ENCODE data around the gene ESPN. TPM values are rescaled to one million over a fixed set of nuclear protein-coding genes. Genes with fewer than 3 reads are reported as not detected.

ESPN gene
- total RNA-seq, 4 donors from 2014 or later: 0.47 to 0.92 (median 0.81) TPM; not detected in 1

GRCh38 chr1:6477039-6477820 is 52.7 kb downstream of the ESPN start:
- no peak overlapping the region for H3K27ac ChIP-seq
- H3K4me1 ChIP-seq: no peaks in the 10 kb centered on the region
- TF ChIP-seq POLR2A (IDR thresholded peaks at IDR 0.05): no peak
- TF ChIP-seq, protein P1, sequence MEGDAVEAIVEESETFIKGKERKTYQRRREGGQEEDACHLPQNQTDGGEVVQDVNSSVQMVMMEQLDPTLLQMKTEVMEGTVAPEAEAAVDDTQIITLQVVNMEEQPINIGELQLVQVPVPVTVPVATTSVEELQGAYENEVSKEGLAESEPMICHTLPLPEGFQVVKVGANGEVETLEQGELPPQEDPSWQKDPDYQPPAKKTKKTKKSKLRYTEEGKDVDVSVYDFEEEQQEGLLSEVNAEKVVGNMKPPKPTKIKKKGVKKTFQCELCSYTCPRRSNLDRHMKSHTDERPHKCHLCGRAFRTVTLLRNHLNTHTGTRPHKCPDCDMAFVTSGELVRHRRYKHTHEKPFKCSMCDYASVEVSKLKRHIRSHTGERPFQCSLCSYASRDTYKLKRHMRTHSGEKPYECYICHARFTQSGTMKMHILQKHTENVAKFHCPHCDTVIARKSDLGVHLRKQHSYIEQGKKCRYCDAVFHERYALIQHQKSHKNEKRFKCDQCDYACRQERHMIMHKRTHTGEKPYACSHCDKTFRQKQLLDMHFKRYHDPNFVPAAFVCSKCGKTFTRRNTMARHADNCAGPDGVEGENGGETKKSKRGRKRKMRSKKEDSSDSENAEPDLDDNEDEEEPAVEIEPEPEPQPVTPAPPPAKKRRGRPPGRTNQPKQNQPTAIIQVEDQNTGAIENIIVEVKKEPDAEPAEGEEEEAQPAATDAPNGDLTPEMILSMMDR (IDR thresholded peaks at IDR 0.05): no peak
- TF ChIP-seq EP300 (IDR thresholded peaks at IDR 0.05): no peak
- TF ChIP-seq POLR2AphosphoS5 (IDR thresholded peaks at IDR 0.05): no peak
- H3K36me3 ChIP-seq: peaks cover 0 to 28% of the 10 kb centered on the region in 2 donors
- 87% methylated on average over 20 of the region's 24 CpGs; no CpG with 5 or more reads in 1 of the 2 donors for WGBS, 2 donors (ENCODE audit: low coverage in 1 of 2)
- no peaks in the 10 kb centered on the region for H3K9me3 ChIP-seq
- no peak overlapping the region for H3K4me3 ChIP-seq
- ATAC-seq: no peak
- no peaks in the 10 kb centered on the region for H3K27me3 ChIP-seq

GRCh38 chr1:6481820-6482219 is 57.2 kb downstream of the ESPN start:
- Histone ChIP-seq H3K36me3 (no peaks in the 10 kb centered on the region), H3K4me1 (peaks cover 0 to 26% (median 11%) of the 10 kb centered on the region in 3 donors), H3K9me3 (no peaks in the 10 kb centered on the region), H3K4me3 (no peak overlapping the region), H3K27me3 (peaks cover 20% of the 10 kb centered on the region), H3K27ac (no peak overlapping the region)
- TF ChIP-seq, protein P1 (IDR thresholded peaks at IDR 0.05): no peak
- TF ChIP-seq POLR2AphosphoS5 (IDR thresholded peaks at IDR 0.05) (no peak), EP300 (IDR thresholded peaks at IDR 0.05) (no peak), POLR2A (IDR thresholded peaks at IDR 0.05) (no peak)
- ATAC-seq: no peak
- 66 to 88% methylated on average over 4 to 5 of the region's 5 CpGs for WGBS, 2 donors (ENCODE audit: low coverage in 1 of 2)

- no peak for ATAC-seq
- no peaks in the 10 kb centered on the region for H3K9me3 ChIP-seq
- H3K27ac ChIP-seq: no peak overlapping the region
- H3K36me3 ChIP-seq: no peaks in the 10 kb centered on the region
- no peak overlapping the region for H3K4me3 ChIP-seq
- H3K27me3 ChIP-seq: peaks cover 26% of the 10 kb centered on the region
- H3K4me1 ChIP-seq: peaks cover 0 to 28% (median 11%) of the 10 kb centered on the region in 3 donors
- WGBS, 2 donors (ENCODE audit: low coverage in 1 of 2): 82% methylated on average over 5 of the region's 14 CpGs; no CpG with 5 or more reads in 1 of the 2 donors
- TF ChIP-seq, protein P1 (IDR thresholded peaks at IDR 0.05): no peak
- no peak for TF ChIP-seq POLR2A (IDR thresholded peaks at IDR 0.05)
- TF ChIP-seq POLR2AphosphoS5 (IDR thresholded peaks at IDR 0.05): no peak
- TF ChIP-seq EP300 (IDR thresholded peaks at IDR 0.05): no peak
Measured at GRCh38 chr1:6483017-6483760, 58.6 kb downstream of the ESPN start.

GRCh38 chr1:6483761-6484117 is 59.2 kb downstream of the ESPN start:
- ATAC-seq: no peak
- H3K4me1 ChIP-seq: peaks cover 0 to 28% (median 11%) of the 10 kb centered on the region in 3 donors
- no peak overlapping the region for H3K27ac ChIP-seq
- H3K36me3 ChIP-seq: no peaks in the 10 kb centered on the region
- peaks cover 28% of the 10 kb centered on the region for H3K27me3 ChIP-seq
- WGBS, 2 donors (ENCODE audit: low coverage in 1 of 2): no CpG with 5 or more reads among the region's 7 CpGs
- TF ChIP-seq POLR2AphosphoS5 (IDR thresholded peaks at IDR 0.05) (no peak), EP300 (IDR thresholded peaks at IDR 0.05) (no peak), POLR2A (IDR thresholded peaks at IDR 0.05) (no peak)
- TF ChIP-seq, protein P1 (IDR thresholded peaks at IDR 0.05): no peak
- H3K9me3 ChIP-seq: no peaks in the 10 kb centered on the region
- no peak overlapping the region for H3K4me3 ChIP-seq

Measured in gastroesophageal sphincter (tissue), 4 donors.